Umbilical cord (tissue), 2 donors: ENCODE data around the gene DLX4. TPM values are rescaled to one million over a fixed set of nuclear protein-coding genes. Genes with fewer than 3 reads are reported as not detected.
A peak's percentile ranks its signal among the peaks of the same experiment; 100 is the strongest.

Experiments used
- DNase-seq: peaks from one replicate; pipeline ENCODE4 v3.0.0-alpha.2; 2015; ENCODE audit warnings: low spot score
- total RNA-seq: library from RNA; depleted of rRNA; stranded (reverse); fragments of >200 nt; gene quantifications from one replicate; pipeline ENCODE4 v1.2.3, GENCODE V29; 2014; ENCODE audit warnings: low replicate concordance; ENCODE audit not compliant: insufficient read depth

The DLX4 gene
- total RNA-seq, 1 donor from 2014 or later, result 1.7 TPM

GRCh38 chr17:49968405-49969133 lies 421 bp upstream of the DLX4 start:
- DNase-seq, result peak; percentile 64

DNA sequence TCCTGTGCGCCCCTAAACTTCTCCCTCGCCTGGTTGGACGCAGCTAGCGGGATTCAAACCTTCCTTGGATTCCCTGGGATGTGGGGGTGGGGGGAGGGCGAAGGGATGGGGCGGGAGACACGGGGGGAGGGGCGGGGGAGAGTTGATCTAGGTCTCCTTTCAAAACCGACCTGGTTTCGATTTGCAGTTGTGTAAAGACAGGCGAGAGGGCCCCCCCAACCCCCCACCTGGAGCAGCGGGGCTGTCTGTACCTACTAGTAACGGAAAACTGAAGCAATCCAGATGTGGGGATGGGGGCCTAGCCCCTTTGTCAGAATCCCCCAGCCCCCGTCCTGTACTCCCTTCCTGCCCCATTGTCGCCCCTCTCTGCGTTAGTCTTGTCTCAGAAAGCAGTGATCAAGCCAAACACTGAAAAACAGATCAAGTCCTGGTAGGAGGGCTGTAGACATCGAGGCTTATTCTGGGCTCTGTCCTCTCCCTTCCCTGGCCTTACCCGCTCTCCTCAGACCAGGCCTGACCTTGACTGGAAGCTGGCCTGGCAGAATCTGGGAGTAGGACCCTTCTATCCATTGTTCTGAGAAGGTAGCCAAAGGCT lies 902 bp downstream of the DLX4 start:
- DNase-seq, result no peak

DNA sequence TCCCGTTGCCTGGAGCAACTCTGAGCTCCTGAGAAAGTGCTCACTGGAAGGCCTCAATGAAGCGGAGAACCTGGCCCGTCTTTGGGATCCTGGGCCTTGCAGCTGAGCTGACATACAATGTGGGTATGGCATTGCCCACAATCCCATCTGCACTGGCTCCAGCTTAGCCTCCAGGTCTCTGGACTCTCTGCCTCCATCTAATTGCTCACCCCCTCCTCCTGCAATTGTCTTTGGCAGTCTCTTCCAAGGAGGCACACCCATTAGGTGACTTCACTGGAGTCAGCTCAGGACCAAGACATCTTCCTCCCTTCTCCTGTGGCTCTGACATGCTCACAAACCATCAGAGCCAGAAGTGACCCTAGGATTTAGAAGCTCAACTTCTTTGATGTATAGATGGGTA lies 1.5 kb downstream of the DLX4 start:
- no peak for DNase-seq

DNA sequence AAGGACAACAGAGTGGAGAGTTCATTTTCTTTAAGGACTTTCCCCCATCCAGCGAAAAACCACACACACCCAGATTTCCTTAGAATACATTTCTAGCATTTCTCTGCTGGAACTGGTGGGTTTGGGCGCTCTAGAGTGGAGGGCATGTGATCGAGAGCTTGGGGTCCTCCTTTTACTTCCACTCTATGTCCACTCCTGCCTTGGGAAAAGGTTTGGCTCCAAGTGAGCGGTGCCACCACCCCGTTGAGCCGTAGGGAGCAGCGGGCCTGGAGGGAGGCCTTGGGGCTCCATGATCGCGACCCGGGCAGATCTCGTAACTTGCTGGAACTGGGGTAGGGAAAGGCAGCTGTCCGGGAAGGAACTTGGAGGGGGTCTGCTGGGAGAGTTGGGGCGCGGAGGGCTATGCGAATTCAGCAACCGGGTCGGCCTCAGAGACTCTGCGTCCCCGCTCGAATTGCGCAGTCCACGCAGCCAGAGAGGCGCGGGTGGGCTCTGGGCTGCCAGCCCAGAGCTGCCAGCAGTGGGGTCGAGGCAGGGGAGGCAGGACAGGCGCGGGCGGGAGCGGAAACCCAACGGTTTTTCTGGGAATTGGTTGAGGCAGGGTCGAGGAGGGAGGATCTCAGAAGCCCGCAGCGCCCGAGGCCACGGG lies 2.3 kb downstream of the DLX4 start:
- no peak for DNase-seq

GRCh38 chr17:49971848-49972485 lies 3.0 kb downstream of the DLX4 start:
- DNase-seq, result no peak

DNA sequence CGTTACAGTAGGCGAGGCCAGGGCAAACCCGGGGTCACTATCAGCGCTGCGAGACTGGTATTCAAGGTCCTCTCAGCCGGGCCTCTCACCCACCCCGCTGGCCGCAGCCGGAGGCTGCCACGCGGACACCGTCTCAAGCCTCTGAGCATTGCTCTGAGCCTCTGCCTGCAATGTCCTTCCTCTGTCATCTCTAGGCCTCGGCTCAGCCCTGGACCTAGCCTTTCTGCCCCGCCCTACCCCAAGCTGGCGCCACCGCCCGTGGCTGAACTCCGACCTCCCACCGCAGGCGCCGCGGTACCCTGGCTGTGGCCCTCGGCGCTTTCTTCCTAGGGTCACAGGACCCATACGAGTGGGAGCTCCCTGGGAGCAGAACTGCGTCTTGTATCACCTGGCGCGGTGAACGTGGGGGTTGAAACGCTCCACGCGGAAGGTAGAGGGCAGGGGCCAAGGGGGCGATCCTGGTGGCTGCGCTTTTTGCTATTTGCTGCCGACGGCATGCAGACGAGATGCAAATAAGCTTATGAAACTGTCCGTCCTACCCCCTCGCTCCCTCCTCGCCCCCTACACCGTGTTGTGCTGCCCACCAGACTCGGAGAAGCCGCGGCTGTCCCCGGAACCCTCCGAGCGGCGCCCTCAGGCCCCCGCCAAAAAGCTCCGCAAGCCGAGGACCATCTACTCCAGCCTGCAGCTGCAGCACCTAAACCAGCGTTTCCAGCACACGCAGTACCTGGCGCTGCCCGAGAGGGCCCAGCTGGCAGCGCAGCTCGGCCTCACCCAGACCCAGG lies 3.7 kb downstream of the DLX4 start:
- DNase-seq, result no peak

- DNase-seq, result no peak
Observed at GRCh38 chr17:49973271-49973615, 4.3 kb downstream of the DLX4 start.

DNA sequence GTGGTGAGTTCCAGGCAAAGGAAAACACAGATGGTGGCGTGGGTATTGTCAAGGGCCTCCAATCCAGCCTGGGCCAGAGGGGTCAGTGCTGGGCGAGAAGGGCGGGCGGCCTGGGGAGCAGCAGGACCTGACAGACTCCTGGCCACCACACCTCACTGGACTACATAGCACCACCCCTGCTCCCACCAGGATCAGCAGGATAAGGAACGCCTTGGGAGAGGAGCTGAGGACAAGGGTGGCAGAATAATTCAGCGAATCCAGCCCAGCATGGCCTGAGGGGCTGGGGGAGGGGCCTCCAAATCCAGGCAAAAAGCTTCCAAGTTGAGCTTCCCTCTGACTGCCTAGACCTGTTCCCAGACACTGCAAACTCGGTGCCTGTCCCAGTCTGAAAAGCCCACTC lies 6.5 kb downstream of the DLX4 start:
- no peak for DNase-seq

GRCh38 chr17:49976163-49976827 lies 7.3 kb downstream of the DLX4 start:
- DNase-seq, result no peak

GRCh38 chr17:49976828-49977202 lies 7.8 kb downstream of the DLX4 start:
- DNase-seq, result no peak

- no peak for DNase-seq
Observed at GRCh38 chr17:49977463-49978389, 8.7 kb downstream of the DLX4 start.

DNA sequence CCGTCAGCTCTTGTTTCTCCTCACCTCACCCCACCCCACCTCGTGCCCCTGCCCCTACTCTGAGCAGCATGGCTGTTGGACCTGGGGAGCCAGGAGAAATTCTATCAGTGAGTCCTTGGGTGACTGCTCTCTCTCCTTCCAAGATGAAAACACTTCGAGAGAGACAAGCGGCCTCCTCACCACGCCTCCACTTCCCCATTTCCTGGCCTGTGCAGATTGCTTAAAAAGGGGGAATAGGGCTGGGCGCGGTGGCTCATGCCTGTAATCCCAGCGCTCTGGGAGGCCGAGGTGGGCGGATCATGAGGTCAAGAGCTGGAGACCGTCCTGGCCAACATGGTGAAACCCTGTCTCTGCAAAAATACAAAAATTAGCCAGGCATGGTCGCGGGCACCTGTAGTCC lies 9.5 kb downstream of the DLX4 start:
- no peak for DNase-seq

- no peak for DNase-seq
Observed at GRCh38 chr17:49979748-49980479, 10.9 kb downstream of the DLX4 start.

GRCh38 chr17:49980703-49981197 lies 11.8 kb downstream of the DLX4 start:
- DNase-seq, result peak; percentile 63

DNA sequence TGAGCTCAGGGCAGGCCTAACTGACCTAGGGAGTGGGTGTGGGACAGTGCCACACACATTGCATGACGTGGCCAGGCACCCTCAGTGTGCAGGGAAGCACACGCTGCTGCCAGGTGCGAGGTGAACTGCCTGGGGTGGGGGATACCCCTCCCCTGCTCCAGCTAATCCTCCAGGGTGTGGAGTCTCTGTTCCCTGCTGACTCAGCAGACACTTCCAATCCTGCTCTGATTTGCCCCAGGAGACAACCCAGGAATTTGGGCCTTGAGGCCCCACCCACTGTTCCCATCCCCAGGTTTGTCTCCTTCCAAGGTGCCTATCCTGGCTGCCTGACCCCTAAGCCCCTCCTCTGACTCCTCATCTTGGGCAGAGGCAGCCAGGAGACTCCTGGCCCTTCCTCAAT lies 15.3 kb downstream of the DLX4 start:
- no peak for DNase-seq

DNA sequence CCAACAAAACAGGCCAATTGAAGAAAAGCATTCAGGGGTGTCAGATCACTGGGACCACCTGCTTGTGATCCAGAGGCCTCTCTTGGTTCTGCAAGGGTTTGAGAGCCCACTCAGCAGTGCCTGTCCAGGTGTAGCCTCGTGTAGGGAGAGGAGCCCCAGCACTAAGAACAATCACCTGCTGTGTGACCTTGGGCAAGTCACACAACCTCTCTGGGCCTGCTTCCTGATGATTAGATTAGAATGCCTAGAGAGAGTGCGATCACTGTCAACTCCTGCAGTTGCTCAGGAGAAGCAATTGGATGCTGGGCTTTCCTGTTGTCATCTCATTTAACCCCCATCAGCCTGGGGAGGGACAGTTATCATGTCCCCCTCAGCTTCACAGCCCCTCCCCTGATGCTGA lies 15.8 kb downstream of the DLX4 start:
- DNase-seq, result no peak

DNA sequence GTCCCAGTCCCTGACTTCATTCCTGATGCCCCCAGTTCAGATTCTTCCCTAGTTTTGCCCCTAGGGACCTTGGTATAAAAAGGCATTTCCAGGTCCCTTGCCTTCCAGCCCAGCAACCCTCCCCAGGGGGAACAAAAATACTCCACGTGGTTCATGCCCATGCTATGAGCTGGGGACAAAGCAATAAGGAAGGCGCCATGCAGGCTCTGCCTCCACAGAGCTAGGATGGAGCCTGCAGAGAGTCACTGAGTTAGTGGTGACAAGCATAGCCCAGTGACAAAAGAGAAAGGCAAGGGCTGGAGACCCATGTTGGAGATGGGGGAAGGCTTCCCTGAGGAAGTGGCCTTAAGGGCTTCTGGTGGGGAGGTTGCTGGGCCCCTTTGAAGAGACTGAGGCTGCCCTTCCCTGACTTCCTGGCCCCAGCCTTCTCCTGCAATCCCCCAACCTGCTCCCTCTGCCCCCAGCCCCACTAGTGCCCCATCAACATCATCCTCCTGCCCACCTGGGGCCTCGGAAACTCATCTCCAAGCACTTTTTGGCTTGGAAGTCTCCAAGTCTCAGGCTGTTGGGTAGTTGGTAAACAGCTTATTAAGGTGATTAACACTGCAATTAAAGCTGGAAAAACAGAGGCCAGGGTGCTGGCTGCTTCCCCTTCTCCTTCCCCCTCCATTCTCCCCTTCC lies 16.5 kb downstream of the DLX4 start:
- no peak for DNase-seq

DNA sequence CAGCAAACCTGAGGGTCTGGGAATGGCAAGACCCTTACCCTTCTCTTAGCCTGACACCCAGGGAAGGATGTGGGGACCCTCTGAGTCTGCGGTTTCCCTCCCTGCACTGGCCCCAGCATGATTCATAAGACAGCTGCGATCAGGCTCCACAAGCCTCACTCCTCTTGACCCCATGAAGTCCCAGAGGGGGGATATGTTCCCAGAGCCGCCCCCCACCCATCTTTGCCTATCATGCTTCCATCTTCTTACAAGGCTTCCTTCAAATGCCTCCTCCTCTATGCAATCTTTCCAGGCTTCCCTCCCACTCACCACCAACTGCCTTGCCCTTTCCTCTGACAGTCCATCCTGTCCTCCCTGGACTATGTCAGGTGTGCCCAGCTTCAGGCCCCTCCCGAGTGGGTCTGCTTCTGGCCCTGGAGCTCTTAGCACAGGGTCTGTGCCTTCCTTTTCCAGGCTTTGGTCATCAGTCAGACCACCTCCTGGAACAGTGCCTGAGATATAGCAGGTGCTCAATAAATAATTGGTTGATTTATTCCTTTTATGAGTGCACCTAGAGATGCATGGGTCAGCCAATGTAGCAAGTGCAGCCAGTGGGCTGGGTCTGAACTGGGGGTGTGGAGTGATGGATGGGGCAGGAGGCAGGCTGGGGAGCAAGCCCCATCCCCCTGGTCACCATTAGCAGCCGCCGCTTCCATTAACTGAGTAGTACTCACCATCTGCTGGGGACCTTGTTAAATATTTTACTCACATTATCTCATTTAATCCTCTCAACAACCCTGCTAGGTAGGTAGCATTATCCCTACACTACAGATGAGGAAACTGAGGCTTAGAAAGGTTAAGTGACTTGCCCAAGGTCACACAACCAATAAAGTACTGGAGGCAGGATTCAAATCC lies 17.7 kb downstream of the DLX4 start:
- DNase-seq, result no peak
